Measurements from ENCODE around the gene GCLM. TPM values are rescaled to one million over a fixed set of nuclear protein-coding genes. Genes with fewer than 3 reads are reported as not detected.

The GCLM gene
- total and polyA plus RNA-seq, 2 donors (not counting 3 experiments of a cell fraction or from before 2014, with no cell fraction given), result 12.3 to 55.9 TPM

DNA sequence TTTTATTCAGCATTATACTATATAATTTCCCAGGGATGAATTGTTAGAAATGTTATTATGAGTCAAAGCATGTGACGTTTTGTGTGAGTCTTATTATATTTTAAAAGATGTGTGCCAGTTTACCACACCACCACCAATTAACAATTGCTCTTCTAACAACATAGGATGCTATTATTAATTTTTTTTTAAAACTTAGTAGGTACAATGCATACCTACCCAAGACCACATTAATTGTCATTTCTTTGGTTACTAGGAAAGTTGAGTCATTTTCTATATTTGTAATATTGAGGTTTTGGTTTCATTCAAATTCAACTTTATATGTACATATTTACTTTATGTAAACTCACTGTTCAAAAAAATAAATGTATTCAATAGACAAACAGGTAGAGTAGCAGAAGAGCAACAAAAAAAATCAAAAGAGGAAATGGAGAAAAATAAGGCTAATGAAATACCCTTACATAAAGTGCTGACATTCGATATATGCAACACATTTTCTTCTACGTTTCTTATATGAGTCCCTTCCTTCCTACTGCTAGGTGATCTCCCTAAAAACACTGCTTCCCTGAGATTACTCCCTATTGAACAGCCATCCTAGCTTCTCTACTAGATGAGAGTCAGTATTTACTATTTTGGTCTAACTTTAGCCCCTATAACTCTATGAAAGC lies 9.6 kb downstream of the GCLM start:
- CTCF ChIA-PET, result interaction anchor here (1.1 kb wide), 1 partner anchor 10 kb away, joined by 3 read pairs; the partner anchor contains the start of gene GCLM
- dilution Hi-C loops (cut with MboI; ENCODE audit: extremely low pct_ligation_motif_present, low sequenced_read_pairs) (no loop called here), intact Hi-C loops (cut with micrococcal nuclease) (loop anchor here (10.0 kb wide), 1 partner anchor 335 kb away; the partner anchor contains the start of gene ARHGAP29)
- no peaks in the 10 kb centered on the region for H3K27me3 ChIP-seq (ENCODE audit: control insufficient read depth in 2 of 2, insufficient read depth in 2 of 2, low read length in 2 of 2)
- peaks cover 9% of the 10 kb centered on the region for H3K4me1 ChIP-seq (ENCODE audit: control insufficient read depth, extremely low read depth, insufficient read depth, low read length)
- H3K27ac ChIP-seq (ENCODE audit: insufficient read depth, low read depth, low read length), result no peak overlapping the region
- H3K4me2 ChIP-seq (ENCODE audit: insufficient read depth, low read length), result no peak overlapping the region
- no peaks in the 10 kb centered on the region for H3K9me3 ChIP-seq (replicated peaks; ENCODE audit: control insufficient read depth, insufficient read depth, low read length)
- H3K4me3 ChIP-seq (replicated peaks in 1 of 3; ENCODE audit: insufficient read depth in 1 of 3, low read depth in 1 of 3, low read length in 3 of 3), result no peak overlapping the region
- no peak overlapping the region for H3K9ac ChIP-seq (replicated peaks; ENCODE audit: extremely low read depth, insufficient read depth, low read length)
- H2AFZ ChIP-seq (ENCODE audit: low read depth, low read length), result no peak overlapping the region
- H3K9me1 ChIP-seq (replicated peaks; ENCODE audit: control insufficient read depth, extremely low read depth, insufficient read depth, low read length), result no peaks in the 10 kb centered on the region
- no peak for FAIRE-seq
- BruUV-seq (replicated peaks), result no TSS peak
- TF ChIP-seq MAX (IDR thresholded peaks at IDR 0.05; ENCODE audit: insufficient read depth, insufficient read length) (no peak), GATA2 (IDR thresholded peaks at IDR 0.05; ENCODE audit: insufficient read depth, insufficient read length, low read depth, low read length) (no peak), POLR2AphosphoS5 (IDR thresholded peaks at IDR 0.05; ENCODE audit: insufficient read depth, low read depth, low read length) (no peak), MYC (IDR thresholded peaks at IDR 0.05; ENCODE audit: low read depth, low read length) (no peak), FOS (IDR thresholded peaks at IDR 0.05; ENCODE audit: borderline replicate concordance, insufficient read depth, low read length) (no peak), JUN (IDR thresholded peaks at IDR 0.05; ENCODE audit: borderline replicate concordance, insufficient read depth, insufficient read length, low read depth) (no peak), POLR2A (IDR thresholded peaks at IDR 0.05; ENCODE audit: low read depth, low read length) (no peak), CTCF (IDR thresholded peaks at IDR 0.05; ENCODE audit: extremely low read depth in 1 of 2, insufficient read depth in 1 of 2, low read depth in 1 of 2, low read length in 2 of 2) (no peak), EZH2 (IDR thresholded peaks at IDR 0.05; ENCODE audit: borderline replicate concordance, low read depth, low read length, severe bottlenecking) (no peak)
- DNase-seq (ENCODE audit: low read depth, low spot score), result no peak
- H3K36me3 ChIP-seq (ENCODE audit: control insufficient read depth in 2 of 2, extremely low read depth in 1 of 2, insufficient read depth in 2 of 2, low read length in 2 of 2), result peaks cover 0 to 31% of the 10 kb centered on the region in 2 experiments
- H3K79me2 ChIP-seq (ENCODE audit: control insufficient read depth, insufficient read depth, low read length), result peaks cover 45% of the 10 kb centered on the region
- POLR2A ChIA-PET, result no interaction called here
- H4K20me1 ChIP-seq (replicated peaks; ENCODE audit: control insufficient read depth, extremely low read depth, insufficient read depth, low read length), result peaks cover 5% of the 10 kb centered on the region
